ENCODE data around the gene POU2F2. TPM values are rescaled to one million over a fixed set of nuclear protein-coding genes. Genes with fewer than 3 reads are reported as not detected.

Gene POU2F2
- total and polyA plus RNA-seq, 10 of the 15 experiments (the other 5 are each of a cell fraction or from before 2014, with no cell fraction given) = 4.4 to 62.4 (median 37.9) TPM

GRCh38 chr19:42062381-42062780 lies 69.9 kb downstream of the POU2F2 start (continued):
- no peak for TF ChIP-seq CHD1 (IDR thresholded peaks at IDR 0.05; ENCODE audit: low read depth, low read length)
- no peak for TF ChIP-seq USF2 (IDR thresholded peaks at IDR 0.05; ENCODE audit: borderline replicate concordance, low read depth, low read length)
- TF ChIP-seq ZNF217 (IDR thresholded peaks at IDR 0.05) = no peak
- TF ChIP-seq SUZ12 (IDR thresholded peaks at IDR 0.05; ENCODE audit: unreplicated experiment) = no peak
- no peak for TF ChIP-seq ZZZ3 (IDR thresholded peaks at IDR 0.05; ENCODE audit: control insufficient read depth, insufficient read length, low read depth)
- no peak for TF ChIP-seq NR2F1 (conservative IDR thresholded peaks at IDR 0.05)
- no peak for TF ChIP-seq SPI1 (IDR thresholded peaks at IDR 0.05; ENCODE audit: borderline replicate concordance, insufficient read depth, low read depth, low read length)
- TF ChIP-seq PBX3 (IDR thresholded peaks at IDR 0.05; ENCODE audit: insufficient replicate concordance, low read depth, low read length) = no peak

GRCh38 chr19:42060117-42060516 lies 72.1 kb downstream of the POU2F2 start:
- SMC1A ChIA-PET (ENCODE audit: uncharacterized antibody, unreplicated experiment) = no interaction called here
- H3K27ac ChIP-seq (ENCODE audit: control insufficient read depth, insufficient read depth) = no peak overlapping the region
- H3K9ac ChIP-seq (ENCODE audit: control insufficient read depth, insufficient read depth, low read length) = no peak overlapping the region
- no peaks in the 10 kb centered on the region; a peak in 1 of 4 replicates for H3K27me3 ChIP-seq (replicated peaks in 1 of 2; ENCODE audit: control insufficient read depth in 2 of 2, insufficient read depth in 2 of 2, low read length in 1 of 2)
- in situ Hi-C loops (cut with MboI) = no loop called here
- H3K36me3 ChIP-seq (ENCODE audit: control insufficient read depth in 2 of 2, insufficient read depth in 2 of 2, low read length in 1 of 2) = no peaks in the 10 kb centered on the region; a peak in 1 of 4 replicates
- WGBS (ENCODE audit: insufficient coverage, insufficient replicate concordance, low lambda C conversion rate, missing lambda C conversion rate) = 27% methylated on average over 3 of the region's 3 CpGs
- intact Hi-C loops (cut with micrococcal nuclease; ENCODE audit: unreplicated experiment) = no loop called here
- H3K9me3 ChIP-seq (replicated peaks; ENCODE audit: control insufficient read depth, insufficient read depth, low read length) = no peaks in the 10 kb centered on the region
- no peak for FAIRE-seq
- POLR2A ChIA-PET = no interaction called here
- RAD21 ChIA-PET (ENCODE audit: unreplicated experiment) = interaction anchor here (0.7 kb wide), 1 partner anchor 200 kb away, joined by 3 read pairs; the partner anchor contains the start of gene RPS19
- no peaks in the 10 kb centered on the region for H4K20me1 ChIP-seq (ENCODE audit: control insufficient read depth, insufficient read depth)
- no peak for ATAC-seq
- no peaks in the 10 kb centered on the region for H3K4me1 ChIP-seq (ENCODE audit: control insufficient read depth, insufficient read depth, low read length)
- BruUV-seq (replicated peaks) = no TSS peak
- DNase-seq (ENCODE audit: low read depth, low spot score) = no peak
- no peak overlapping the region for H2AFZ ChIP-seq (ENCODE audit: control insufficient read depth, low read depth, low read length)
- no peaks in the 10 kb centered on the region for H3K79me2 ChIP-seq (ENCODE audit: control insufficient read depth, insufficient read depth, low read length)
- no peak overlapping the region for H3K4me3 ChIP-seq
- H3K4me2 ChIP-seq (ENCODE audit: control insufficient read depth, insufficient read depth) = no peak overlapping the region
- CTCF ChIA-PET = no interaction called here
- TF ChIP-seq HSF1 (IDR thresholded peaks at IDR 0.05; ENCODE audit: low read depth, low read length) = no peak
- no peak for TF ChIP-seq SIN3A (IDR thresholded peaks at IDR 0.05; ENCODE audit: low read depth, low read length)
- TF ChIP-seq ZNF217 (IDR thresholded peaks at IDR 0.05) = no peak
- TF ChIP-seq ATF3 (IDR thresholded peaks at IDR 0.05; ENCODE audit: borderline replicate concordance, extremely low read depth, low read depth, low read length) = no peak
- no peak for TF ChIP-seq FOXK2 (IDR thresholded peaks at IDR 0.05)
- no peak for TF ChIP-seq SKIL (IDR thresholded peaks at IDR 0.05; ENCODE audit: low read depth, poor library complexity, severe bottlenecking)
- TF ChIP-seq EZH2 (IDR thresholded peaks at IDR 0.05; ENCODE audit: borderline replicate concordance, control insufficient read depth, low read depth, low read length) = no peak
- no peak for TF ChIP-seq NR2C2 (IDR thresholded peaks at IDR 0.05; ENCODE audit: borderline replicate concordance, control insufficient read depth, insufficient read length, low read depth)
- no peak for TF ChIP-seq NR2F1 (conservative IDR thresholded peaks at IDR 0.05)
- no peak for TF ChIP-seq RELA (IDR thresholded peaks at IDR 0.05; ENCODE audit: borderline replicate concordance, partially characterized antibody)
- no peak for TF ChIP-seq PAX5 (IDR thresholded peaks at IDR 0.05; ENCODE audit: borderline replicate concordance, low read depth, low read length)

Data from GM12878 (cell line).